ENCODE results near the gene CYP2A7. TPM values are rescaled to one million over a fixed set of nuclear protein-coding genes. Genes with fewer than 3 reads are reported as not detected.
A peak's percentile ranks its signal among the peaks of the same experiment; 100 is the strongest.
"Not testable (repeated sequence)": the region's sequence is repeated elsewhere in the genome, so short reads cannot be mapped to it uniquely, and the experiment has no call there.

CYP2A7 gene
- total RNA-seq, result not detected
- total RNA-seq (2013), result not detected

- H3K4me1 ChIP-seq (ENCODE audit: control insufficient read depth, insufficient read depth, low read length); H3K36me3 Mint-ChIP-seq; H3K4me3 ChIP-seq (ENCODE audit: low read length); H3K27me3 ChIP-seq (ENCODE audit: control insufficient read depth, insufficient read depth, low read length); H3K36me3 ChIP-seq (ENCODE audit: control insufficient read depth, insufficient read depth, low read length); H3K9me3 ChIP-seq (ENCODE audit: control insufficient read depth, insufficient read depth, low read length); H3K27ac ChIP-seq (ENCODE audit: low read length); H3K4me3 Mint-ChIP-seq; H3K9me3 Mint-ChIP-seq; ATAC-seq; H3K27ac Mint-ChIP-seq; intact Hi-C loops (cut with micrococcal nuclease); H3K4me1 Mint-ChIP-seq: not testable (repeated sequence)
- WGBS (ENCODE audit: insufficient coverage), result 93% methylated on average over 3 of the region's 3 CpGs
- DNase-seq, result peak in 1 of 2 donors; percentile 1
- peaks cover 32 to 42% of the 10 kb centered on the region in 2 donors for H3K27me3 Mint-ChIP-seq (ENCODE audit: low read depth in 2 of 2)
Measured at GRCh38 chr19:40882062-40882461, at the start of gene CYP2A7. TSS of gene CYP2A7 (minus strand) at chr19:40882231. CDS start at chr19:40882210, 21 bp downstream.

DNA sequence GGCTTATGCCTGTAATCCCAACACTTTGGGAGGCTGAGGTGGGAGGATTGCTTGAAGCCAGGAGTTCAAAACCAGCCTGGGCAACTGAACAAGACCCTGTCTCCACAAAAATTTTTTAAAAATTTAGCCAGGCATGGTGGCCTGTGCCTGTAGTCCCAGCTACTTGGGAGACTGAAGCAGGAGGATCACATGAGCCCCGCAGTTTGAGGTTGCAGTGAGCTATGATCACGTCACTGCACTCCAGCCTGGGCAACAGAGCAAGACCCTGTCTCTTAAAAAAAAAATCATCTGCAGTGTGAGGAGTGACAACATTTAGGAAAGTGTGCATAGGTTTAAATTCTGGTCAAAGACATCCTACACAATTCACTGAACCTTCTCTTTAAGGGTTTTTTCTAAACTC, 48.8 kb upstream of the CYP2A7 start:
- ATAC-seq; H3K9me3 Mint-ChIP-seq; intact Hi-C loops (cut with micrococcal nuclease); H3K27me3 ChIP-seq (ENCODE audit: control insufficient read depth, insufficient read depth, low read length); H3K36me3 ChIP-seq (ENCODE audit: control insufficient read depth, insufficient read depth, low read length); H3K9me3 ChIP-seq (ENCODE audit: control insufficient read depth, insufficient read depth, low read length); H3K4me1 Mint-ChIP-seq; H3K27ac Mint-ChIP-seq; H3K4me3 Mint-ChIP-seq; H3K4me3 ChIP-seq (ENCODE audit: low read length); H3K36me3 Mint-ChIP-seq; DNase-seq; H3K4me1 ChIP-seq (ENCODE audit: control insufficient read depth, insufficient read depth, low read length); H3K27ac ChIP-seq (ENCODE audit: low read length): not testable (repeated sequence)
- peaks cover 17 to 24% of the 10 kb centered on the region in 2 donors for H3K27me3 Mint-ChIP-seq (ENCODE audit: low read depth in 2 of 2)
- 95% methylated on average over 2 of the region's 2 CpGs for WGBS (ENCODE audit: insufficient coverage)

DNA sequence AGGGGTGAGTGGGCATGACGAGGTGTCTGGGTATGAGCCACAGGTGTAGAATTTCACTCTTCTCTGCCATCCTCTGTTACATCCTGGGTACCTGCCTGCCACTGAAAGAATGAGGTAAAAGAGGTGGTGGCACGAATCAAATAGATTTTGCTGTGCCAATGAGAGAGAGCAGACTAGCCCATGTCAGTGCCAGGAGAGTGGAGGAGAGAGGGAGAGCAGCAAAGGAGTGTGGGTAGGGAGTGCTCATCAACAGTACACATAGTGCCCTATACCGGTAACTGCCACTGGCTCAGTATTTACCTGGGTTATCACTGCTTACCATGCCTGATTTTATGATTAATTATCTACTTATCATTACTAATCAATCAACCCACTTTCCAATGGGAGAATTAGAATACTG, 47.9 kb upstream of the CYP2A7 start:
- H3K36me3 ChIP-seq (ENCODE audit: control insufficient read depth, insufficient read depth, low read length); H3K36me3 Mint-ChIP-seq; ATAC-seq; H3K4me1 Mint-ChIP-seq; H3K4me1 ChIP-seq (ENCODE audit: control insufficient read depth, insufficient read depth, low read length); H3K4me3 Mint-ChIP-seq; H3K27ac ChIP-seq (ENCODE audit: low read length); DNase-seq; H3K27me3 ChIP-seq (ENCODE audit: control insufficient read depth, insufficient read depth, low read length); H3K4me3 ChIP-seq (ENCODE audit: low read length); intact Hi-C loops (cut with micrococcal nuclease); H3K9me3 ChIP-seq (ENCODE audit: control insufficient read depth, insufficient read depth, low read length); H3K9me3 Mint-ChIP-seq; H3K27ac Mint-ChIP-seq: not testable (repeated sequence)
- 92% methylated on average over 2 of the region's 3 CpGs for WGBS (ENCODE audit: insufficient coverage)
- H3K27me3 Mint-ChIP-seq (ENCODE audit: low read depth in 2 of 2), result peaks cover 18 to 24% of the 10 kb centered on the region in 2 donors

DNA sequence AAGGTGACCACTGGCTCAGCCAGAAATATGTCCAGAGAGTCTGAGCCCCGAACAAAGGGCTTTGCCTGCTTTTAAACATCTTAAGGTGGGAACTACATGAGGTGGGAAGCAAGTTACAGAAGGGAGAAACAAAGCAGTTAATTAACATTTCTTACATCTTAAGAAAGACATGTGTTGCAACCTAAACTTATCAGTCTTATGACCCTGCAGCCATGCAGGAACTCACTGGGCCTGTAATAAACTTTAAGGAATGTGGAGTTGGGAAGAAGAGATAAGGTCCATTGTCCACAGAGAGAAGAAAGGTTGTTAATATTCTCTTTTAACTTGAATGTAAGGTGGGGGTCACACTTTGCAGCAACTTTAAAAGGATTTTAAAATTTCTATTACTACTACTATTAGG, 46.8 kb upstream of the CYP2A7 start:
- no peaks in the 10 kb centered on the region for H3K36me3 ChIP-seq (ENCODE audit: control insufficient read depth, insufficient read depth, low read length)
- Mint-ChIP-seq H3K4me1 (no peaks in the 10 kb centered on the region), H3K36me3 (no peaks in the 10 kb centered on the region), H3K27me3 (ENCODE audit: low read depth in 2 of 2) (peaks cover 18 to 24% of the 10 kb centered on the region in 2 donors), H3K27ac (no peak overlapping the region), H3K4me3 (no peak overlapping the region), H3K9me3 (no peaks in the 10 kb centered on the region)
- intact Hi-C loops (cut with micrococcal nuclease), result no loop called here
- DNase-seq (no peak), ATAC-seq (no peak)
- H3K4me3 ChIP-seq (ENCODE audit: low read length), result no peak overlapping the region
- WGBS (ENCODE audit: insufficient coverage), result 33% methylated on average over 1 of the region's 1 CpG
- TF ChIP-seq, protein P1, sequence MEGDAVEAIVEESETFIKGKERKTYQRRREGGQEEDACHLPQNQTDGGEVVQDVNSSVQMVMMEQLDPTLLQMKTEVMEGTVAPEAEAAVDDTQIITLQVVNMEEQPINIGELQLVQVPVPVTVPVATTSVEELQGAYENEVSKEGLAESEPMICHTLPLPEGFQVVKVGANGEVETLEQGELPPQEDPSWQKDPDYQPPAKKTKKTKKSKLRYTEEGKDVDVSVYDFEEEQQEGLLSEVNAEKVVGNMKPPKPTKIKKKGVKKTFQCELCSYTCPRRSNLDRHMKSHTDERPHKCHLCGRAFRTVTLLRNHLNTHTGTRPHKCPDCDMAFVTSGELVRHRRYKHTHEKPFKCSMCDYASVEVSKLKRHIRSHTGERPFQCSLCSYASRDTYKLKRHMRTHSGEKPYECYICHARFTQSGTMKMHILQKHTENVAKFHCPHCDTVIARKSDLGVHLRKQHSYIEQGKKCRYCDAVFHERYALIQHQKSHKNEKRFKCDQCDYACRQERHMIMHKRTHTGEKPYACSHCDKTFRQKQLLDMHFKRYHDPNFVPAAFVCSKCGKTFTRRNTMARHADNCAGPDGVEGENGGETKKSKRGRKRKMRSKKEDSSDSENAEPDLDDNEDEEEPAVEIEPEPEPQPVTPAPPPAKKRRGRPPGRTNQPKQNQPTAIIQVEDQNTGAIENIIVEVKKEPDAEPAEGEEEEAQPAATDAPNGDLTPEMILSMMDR (IDR thresholded peaks at IDR 0.05), result no peak
- H3K27me3 ChIP-seq (ENCODE audit: control insufficient read depth, insufficient read depth, low read length), result no peaks in the 10 kb centered on the region
- no peak overlapping the region for H3K27ac ChIP-seq (ENCODE audit: low read length)
- H3K9me3 ChIP-seq (ENCODE audit: control insufficient read depth, insufficient read depth, low read length), result no peaks in the 10 kb centered on the region
- H3K4me1 ChIP-seq (ENCODE audit: control insufficient read depth, insufficient read depth, low read length), result no peaks in the 10 kb centered on the region

GRCh38 chr19:40927567-40927966, 45.5 kb upstream of the CYP2A7 start:
- Histone ChIP-seq H3K9me3 (ENCODE audit: control insufficient read depth, insufficient read depth, low read length) (no peaks in the 10 kb centered on the region), H3K27ac (ENCODE audit: low read length) (no peak overlapping the region), H3K36me3 (ENCODE audit: control insufficient read depth, insufficient read depth, low read length) (no peaks in the 10 kb centered on the region), H3K4me3 (ENCODE audit: low read length) (no peak overlapping the region), H3K4me1 (ENCODE audit: control insufficient read depth, insufficient read depth, low read length) (no peaks in the 10 kb centered on the region), H3K27me3 (ENCODE audit: control insufficient read depth, insufficient read depth, low read length) (no peaks in the 10 kb centered on the region)
- no peaks in the 10 kb centered on the region for H3K36me3 Mint-ChIP-seq
- intact Hi-C loops (cut with micrococcal nuclease), result no loop called here
- 96% methylated on average over 2 of the region's 3 CpGs for WGBS (ENCODE audit: insufficient coverage)
- no peak overlapping the region for H3K4me3 Mint-ChIP-seq
- ATAC-seq (no peak), DNase-seq (no peak)
- H3K9me3 Mint-ChIP-seq, result no peaks in the 10 kb centered on the region
- H3K27ac Mint-ChIP-seq, result no peak overlapping the region
- H3K27me3 Mint-ChIP-seq (ENCODE audit: low read depth in 2 of 2), result peaks cover 18 to 19% of the 10 kb centered on the region in 2 donors
- no peaks in the 10 kb centered on the region for H3K4me1 Mint-ChIP-seq
- TF ChIP-seq, protein P1 (IDR thresholded peaks at IDR 0.05), result no peak

- not testable (repeated sequence) for H3K4me1 Mint-ChIP-seq, H3K27ac Mint-ChIP-seq
Measured at GRCh38 chr19:40926276-40926675, 44.2 kb upstream of the CYP2A7 start.

More at GRCh38 chr19:40926276-40926675, 44.2 kb upstream of the CYP2A7 start:
- ATAC-seq; H3K36me3 Mint-ChIP-seq; H3K4me1 ChIP-seq (ENCODE audit: control insufficient read depth, insufficient read depth, low read length); H3K9me3 ChIP-seq (ENCODE audit: control insufficient read depth, insufficient read depth, low read length); intact Hi-C loops (cut with micrococcal nuclease); H3K9me3 Mint-ChIP-seq; H3K27ac ChIP-seq (ENCODE audit: low read length); H3K4me3 Mint-ChIP-seq; H3K4me3 ChIP-seq (ENCODE audit: low read length); DNase-seq; H3K36me3 ChIP-seq (ENCODE audit: control insufficient read depth, insufficient read depth, low read length); H3K27me3 ChIP-seq (ENCODE audit: control insufficient read depth, insufficient read depth, low read length): not testable (repeated sequence)
- H3K27me3 Mint-ChIP-seq (ENCODE audit: low read depth in 2 of 2), result peaks cover 22 to 25% of the 10 kb centered on the region in 2 donors
- WGBS (ENCODE audit: insufficient coverage), result no CpG with 5 or more reads among the region's 1 CpG

Data from natural killer cell (primary cell).